GM19025 (cell line): ENCODE results near the gene CNIH3.
A peak's percentile ranks its signal among the peaks of the same experiment; 100 is the strongest.

Source experiments
- ATAC-seq: cut with Tn5 transposase; IDR thresholded peaks from one replicate; pipeline ENCODE4 v1.9.1; 2021; ENCODE audit warnings: mild to moderate bottlenecking, low read depth, moderate library complexity; ENCODE audit not compliant: unreplicated experiment

The CNIH3 gene

GRCh38 chr1:224640018-224640417, 23.9 kb downstream of the CNIH3 start:
- ATAC-seq = no peak

- no peak for ATAC-seq
These were observed 24.5 kb downstream of the CNIH3 start for GRCh38 chr1:224640587-224640986.

- no peak for ATAC-seq
These were observed 24.9 kb downstream of the CNIH3 start for GRCh38 chr1:224641030-224641429.

- ATAC-seq = no peak
These were observed 27.5 kb downstream of the CNIH3 start for GRCh38 chr1:224643653-224644052.

GRCh38 chr1:224644553-224645154, 28.5 kb downstream of the CNIH3 start:
- no peak for ATAC-seq

GRCh38 chr1:224647449-224647848, 31.3 kb downstream of the CNIH3 start:
- ATAC-seq = no peak

GRCh38 chr1:224650290-224650689, 34.2 kb downstream of the CNIH3 start:
- no peak for ATAC-seq

- no peak for ATAC-seq
These were observed 35.1 kb downstream of the CNIH3 start for GRCh38 chr1:224651188-224651587.

GRCh38 chr1:224656392-224656791, 40.3 kb downstream of the CNIH3 start:
- no peak for ATAC-seq

GRCh38 chr1:224660074-224660473, 44.0 kb downstream of the CNIH3 start:
- no peak for ATAC-seq

GRCh38 chr1:224662870-224663269, 46.8 kb downstream of the CNIH3 start:
- no peak for ATAC-seq

GRCh38 chr1:224665016-224665415, 48.9 kb downstream of the CNIH3 start:
- ATAC-seq = no peak

- ATAC-seq = no peak
These were observed 50.0 kb downstream of the CNIH3 start for GRCh38 chr1:224666078-224666477.

- no peak for ATAC-seq
These were observed 50.8 kb downstream of the CNIH3 start for GRCh38 chr1:224666913-224667312.

GRCh38 chr1:224668984-224669383, 52.9 kb downstream of the CNIH3 start:
- ATAC-seq = no peak

- ATAC-seq = no peak
These were observed 53.3 kb downstream of the CNIH3 start for GRCh38 chr1:224669403-224669802.

GRCh38 chr1:224670506-224670905, 54.4 kb downstream of the CNIH3 start:
- no peak for ATAC-seq

GRCh38 chr1:224671076-224671475, 55.0 kb downstream of the CNIH3 start:
- ATAC-seq = no peak

- ATAC-seq = no peak
These were observed 57.0 kb downstream of the CNIH3 start for GRCh38 chr1:224673141-224673540.

- peak; percentile 55 for ATAC-seq
These were observed 59.5 kb downstream of the CNIH3 start for GRCh38 chr1:224675590-224675989.

GRCh38 chr1:224676551-224676950, 60.4 kb downstream of the CNIH3 start:
- ATAC-seq = no peak

GRCh38 chr1:224678168-224678567, 62.1 kb downstream of the CNIH3 start:
- ATAC-seq = no peak

GRCh38 chr1:224679606-224680005, 63.5 kb downstream of the CNIH3 start:
- no peak for ATAC-seq
